GM18526 (cell line): ENCODE results near the gene C1orf159.

ENCODE experiments used
- POLR2A ChIP-seq: IDR thresholded peaks from 3 replicates; pipeline ENCODE4 v1.6.1; 2011; ENCODE audit not compliant: insufficient read length; ENCODE audit errors: extremely low read depth

The C1orf159 gene

GRCh38 chr1:1141244-1141910 lies 25.5 kb upstream of the C1orf159 start:
- no peak for TF ChIP-seq POLR2A

DNA sequence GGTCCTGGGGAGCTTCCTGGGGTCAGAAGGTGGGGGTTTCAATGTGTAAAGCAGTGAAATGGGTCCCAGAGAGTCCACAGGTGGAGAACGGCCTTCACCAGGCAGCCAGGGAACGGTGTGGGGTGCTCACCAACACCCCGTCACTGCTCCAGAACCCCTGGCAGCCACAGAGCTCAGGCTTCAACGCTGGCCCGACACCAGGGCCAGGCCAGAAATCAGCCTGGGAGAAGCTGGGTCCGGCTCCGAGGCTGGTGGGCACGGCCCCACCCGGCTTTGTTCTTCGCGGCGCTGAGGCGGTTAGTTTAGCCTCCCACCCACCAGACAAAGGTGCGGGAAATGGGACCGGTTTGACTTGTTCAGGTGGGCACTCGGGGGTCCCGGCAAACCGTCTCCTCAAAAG lies 24.8 kb upstream of the C1orf159 start:
- no peak for TF ChIP-seq POLR2A

- TF ChIP-seq POLR2A: no peak
Observed at GRCh38 chr1:1137256-1138045, 21.6 kb upstream of the C1orf159 start.

DNA sequence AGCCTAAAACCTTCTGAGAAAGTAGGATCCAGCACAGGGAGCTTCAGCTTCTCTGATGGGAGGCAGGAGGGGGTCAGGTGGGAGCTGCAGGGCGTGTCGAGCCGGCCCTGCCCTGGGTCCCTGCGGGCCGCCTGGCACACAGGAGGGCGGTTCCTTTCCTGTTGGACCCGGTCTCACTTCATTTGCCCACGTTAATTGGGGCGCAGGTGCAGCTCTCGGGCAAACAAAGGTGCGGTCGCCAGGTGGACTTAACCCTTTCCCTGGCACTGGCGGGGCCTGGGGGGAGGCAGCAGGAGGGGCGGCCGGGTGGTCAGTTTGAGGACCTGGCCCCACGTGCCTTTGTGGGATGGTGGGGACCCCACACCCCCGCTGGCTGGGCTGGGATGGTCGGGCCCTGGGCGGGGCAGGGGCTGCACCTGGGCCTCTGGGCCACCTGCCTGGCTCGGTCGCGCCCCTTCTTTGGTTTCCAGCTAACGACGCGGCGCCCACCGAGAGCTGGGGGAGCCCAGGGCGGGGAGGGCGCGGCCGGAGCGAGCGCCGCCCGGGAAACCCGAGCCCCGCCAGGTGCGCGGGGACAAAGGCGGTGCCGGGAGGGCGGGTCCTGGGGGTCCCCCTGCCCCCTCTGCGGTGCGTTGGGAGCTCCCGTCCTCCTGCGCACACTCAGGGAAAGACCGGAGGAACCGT lies 20.8 kb upstream of the C1orf159 start:
- TF ChIP-seq POLR2A: no peak

DNA sequence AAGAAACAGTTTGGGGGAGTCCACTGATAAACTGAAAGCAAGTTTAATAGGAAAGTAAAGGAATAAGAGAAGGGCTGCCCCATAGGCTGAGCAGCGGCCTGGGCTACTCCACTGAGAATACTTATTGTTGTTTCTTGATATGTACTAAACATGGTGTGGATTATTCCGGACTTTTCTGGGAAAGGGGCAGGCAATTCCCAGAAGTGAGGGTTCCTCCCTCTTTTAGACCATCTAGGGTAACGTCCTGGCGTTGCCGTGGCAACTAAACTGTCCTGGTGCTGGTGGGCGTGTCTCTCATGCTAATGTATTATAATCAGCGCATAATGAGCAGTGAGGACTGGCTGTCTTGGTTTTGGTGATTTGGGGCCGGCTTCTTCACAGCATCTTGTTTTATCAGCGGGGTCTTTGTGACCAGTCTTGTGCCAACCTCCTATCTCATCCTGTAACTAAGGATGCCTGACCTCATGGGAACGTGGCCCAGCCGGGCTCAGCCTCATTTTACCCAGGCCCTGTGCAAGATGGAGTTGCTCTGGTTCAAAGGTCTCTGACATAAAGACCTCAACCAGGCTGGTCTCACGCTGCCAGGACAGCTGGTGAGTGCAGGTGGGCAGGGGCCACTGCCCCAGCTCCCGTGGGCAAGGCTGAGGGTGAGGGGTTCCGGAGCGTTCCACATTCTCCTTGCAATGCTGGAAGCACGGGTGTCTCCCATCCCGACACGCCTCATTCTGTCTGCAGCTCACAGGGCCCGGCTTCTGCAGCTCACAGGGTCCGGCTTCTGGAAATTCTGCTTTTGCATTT lies 19.6 kb upstream of the C1orf159 start:
- no peak for TF ChIP-seq POLR2A

DNA sequence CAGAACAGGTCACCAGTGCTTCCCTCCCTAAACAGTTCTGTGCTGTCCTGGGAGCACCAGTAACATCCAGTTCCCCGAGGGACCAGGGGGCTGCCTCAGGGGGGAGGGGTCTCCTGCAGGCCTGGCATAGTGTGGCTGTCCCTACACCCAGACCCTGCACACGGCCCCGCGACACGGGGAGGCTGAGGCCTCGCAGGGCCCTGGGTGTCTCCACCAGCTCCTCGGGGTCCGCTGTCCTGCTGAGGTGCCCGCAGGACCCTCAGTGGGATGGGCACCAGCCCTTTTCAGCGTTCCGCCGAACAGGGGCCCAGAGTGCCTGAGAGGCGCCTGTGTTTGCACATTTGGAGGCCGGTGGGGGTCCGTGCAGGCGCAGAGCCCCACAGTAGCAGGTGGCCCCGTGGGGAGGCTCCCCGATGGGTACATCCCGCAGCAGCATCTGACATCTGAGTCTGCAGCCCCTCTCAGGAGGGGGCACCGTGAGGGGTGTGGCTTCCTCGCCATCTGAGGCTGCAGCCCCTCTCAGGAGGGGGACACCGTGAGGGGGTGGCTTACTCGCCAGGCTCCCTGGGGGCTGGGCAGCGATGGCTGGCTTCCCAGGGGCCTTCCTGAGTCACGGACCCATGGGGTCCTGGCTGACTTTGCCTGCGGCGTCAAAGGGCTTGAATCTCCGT lies 18.5 kb upstream of the C1orf159 start:
- no peak for TF ChIP-seq POLR2A

DNA sequence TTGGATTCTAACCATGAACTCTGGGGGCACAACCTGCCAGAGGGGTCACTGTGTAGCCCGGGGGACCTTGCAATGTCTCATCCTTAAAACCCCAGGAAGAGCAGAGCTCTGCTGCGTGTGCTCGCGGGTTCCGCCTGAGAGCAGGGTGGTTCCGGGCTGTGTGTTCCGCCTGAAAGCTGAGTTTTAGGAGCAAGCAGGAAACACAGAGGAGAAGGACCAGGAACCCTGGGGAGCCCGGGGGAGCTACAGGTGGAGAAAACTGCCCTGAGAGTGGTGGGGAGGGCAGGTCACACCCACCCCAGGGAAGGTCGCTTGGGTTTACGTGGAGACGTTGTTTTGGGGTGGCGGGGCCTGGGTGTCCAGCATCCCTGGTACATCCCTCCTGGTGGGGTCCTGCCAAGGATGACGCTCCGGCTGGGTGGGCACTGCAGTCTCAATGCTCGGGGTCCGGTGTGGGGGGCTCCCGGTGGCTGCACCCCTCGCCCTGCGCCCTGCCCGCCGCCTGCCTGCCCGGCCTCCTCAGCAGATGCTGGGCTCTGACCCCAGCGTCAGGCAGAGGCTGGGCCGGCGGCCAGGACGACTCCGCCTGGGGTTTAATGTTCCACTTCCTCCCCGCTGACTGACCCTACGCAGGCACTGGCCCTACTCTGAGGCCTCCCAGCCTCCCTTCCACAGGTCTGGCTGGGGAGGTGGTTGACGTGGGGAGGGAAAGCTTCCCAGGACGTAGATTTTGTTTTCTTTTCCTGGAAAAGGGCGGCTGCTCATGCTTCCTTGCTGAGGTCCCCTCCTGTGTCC lies 17.3 kb upstream of the C1orf159 start:
- TF ChIP-seq POLR2A: no peak

- TF ChIP-seq POLR2A: no peak
Observed at GRCh38 chr1:1132042-1132950, 16.4 kb upstream of the C1orf159 start.

DNA sequence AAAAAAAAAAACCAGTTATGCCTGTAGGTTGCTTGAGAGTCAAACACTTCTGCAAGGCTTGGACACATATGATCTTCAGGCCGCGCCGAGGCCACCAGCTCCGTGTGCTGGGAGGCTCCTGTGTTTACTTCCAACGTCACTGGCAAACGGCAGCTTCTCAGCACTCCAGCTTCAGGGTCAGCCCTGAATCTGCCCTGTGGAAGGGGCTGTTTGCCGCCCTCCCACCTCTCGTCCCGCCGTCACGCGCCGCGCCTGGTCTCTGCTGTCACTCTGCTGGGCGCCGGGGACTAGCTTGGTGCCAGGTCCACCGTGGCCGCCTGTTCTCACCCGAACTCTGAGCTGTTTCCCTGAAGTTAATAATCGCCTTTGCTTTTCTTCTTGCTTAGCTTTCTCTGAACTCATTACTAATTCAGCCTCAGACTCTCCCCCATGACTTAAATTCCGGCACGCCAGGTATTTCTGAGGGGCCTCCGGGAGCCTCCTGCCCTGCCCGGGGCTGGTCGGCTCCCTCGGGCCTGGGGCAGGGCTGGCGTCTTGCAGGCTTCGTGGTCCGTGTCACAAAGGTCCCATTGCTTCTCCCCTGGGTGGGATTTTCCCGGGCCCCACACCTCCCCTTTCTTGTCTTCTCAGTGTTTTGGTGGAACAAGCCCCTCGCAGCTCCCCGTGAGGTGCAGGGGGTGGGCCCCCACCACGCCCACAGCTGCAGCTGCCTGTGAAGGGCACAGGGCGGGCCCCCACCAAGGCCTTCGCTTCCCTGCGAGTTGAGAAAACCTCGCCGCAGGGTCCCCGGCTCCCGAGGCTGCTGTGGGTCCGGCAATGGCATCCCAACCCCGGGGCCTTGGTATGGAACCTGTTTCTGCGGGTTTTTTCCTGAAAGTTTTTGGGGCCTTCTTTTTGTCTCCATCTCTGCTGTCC lies 14.6 kb upstream of the C1orf159 start:
- TF ChIP-seq POLR2A: no peak

GRCh38 chr1:1129381-1129821 lies 13.5 kb upstream of the C1orf159 start:
- no peak for TF ChIP-seq POLR2A

DNA sequence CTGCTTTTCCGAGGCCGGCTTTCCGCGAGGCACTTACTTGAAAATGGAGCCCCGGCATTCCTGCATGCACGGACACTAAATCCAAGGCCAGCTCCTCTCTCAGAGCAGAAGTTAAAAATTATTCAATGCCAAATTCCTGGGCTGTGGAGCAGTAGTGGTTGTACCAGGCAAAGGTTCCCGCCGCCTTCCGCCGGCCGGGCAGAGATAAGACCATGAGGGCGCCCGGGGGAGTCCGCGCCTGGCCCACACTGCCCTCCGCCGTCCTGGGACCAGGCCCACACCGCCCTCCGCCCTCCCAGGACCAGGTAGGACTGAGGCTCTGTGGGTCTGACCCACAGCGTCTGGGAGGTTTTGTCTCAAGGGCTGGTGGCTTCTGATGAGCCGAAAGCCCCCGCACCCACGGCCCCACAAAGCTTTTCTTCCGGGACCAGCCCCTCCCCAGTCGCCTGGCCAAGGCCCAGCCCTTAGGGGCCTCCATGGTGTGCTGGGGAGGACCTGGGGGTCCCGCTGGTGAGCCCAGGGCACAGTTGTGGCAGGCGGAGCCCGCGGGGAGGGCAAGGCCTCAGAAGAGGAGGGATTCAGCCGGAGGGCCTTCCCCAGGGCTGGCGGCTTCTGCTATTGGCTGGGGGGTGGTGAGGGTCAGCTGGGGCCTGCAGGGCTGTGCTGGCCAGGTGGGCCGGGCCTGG lies 12.7 kb upstream of the C1orf159 start:
- TF ChIP-seq POLR2A: no peak
